K562 (cell line): ENCODE results near the gene ERVK3-1. TPM values are rescaled to one million over a fixed set of nuclear protein-coding genes. Genes with fewer than 3 reads are reported as not detected.

Experiments
- CHCHD3 ChIP-seq: fragments of 250-450 bp; sonication (Bioruptor Pico); IDR thresholded peaks from 2 replicates; pipeline ENCODE4 v2.1.2; 2022; ENCODE audit warnings: mild to moderate bottlenecking
- GTF2A2 ChIP-seq: IDR thresholded peaks from 2 replicates; pipeline ENCODE4 v1.6.1; 2016; ENCODE audit warnings: mild to moderate bottlenecking, missing genetic modification characterization, missing compliant biosample characterization
- MAFK ChIP-seq: IDR thresholded peaks from 2 replicates; pipeline ENCODE4 v1.6.1; 2011; ENCODE audit warnings: low read length, improper control_type of control experiment
- MEF2D ChIP-seq: conservative IDR thresholded peaks from 2 replicates; pipeline ENCODE4 v1.6.1; 2016; ENCODE audit warnings: low read depth, missing genetic modification characterization, missing compliant biosample characterization
- MTA3 ChIP-seq: fragments of 450-650 bp; formaldehyde crosslinking; IDR thresholded peaks from 2 replicates; pipeline ENCODE4 v1.6.1; 2017; ENCODE audit warnings: mild to moderate bottlenecking, borderline replicate concordance
- PATZ1 ChIP-seq: fragments of 250-450 bp; sonication (Bioruptor Pico); IDR thresholded peaks from 2 replicates; pipeline ENCODE4 v1.5.0; 2020; ENCODE audit warnings: mild to moderate bottlenecking, borderline replicate concordance
- PHB2 ChIP-seq: fragments of 450-650 bp; IDR thresholded peaks from 2 replicates; pipeline ENCODE4 v1.6.1; 2017; ENCODE audit warnings: low read depth
- PKNOX1 ChIP-seq: fragments of 450-650 bp; IDR thresholded peaks from 2 replicates; pipeline ENCODE4 v1.6.1; 2016
- SMAD2 ChIP-seq: fragments of 150-350 bp; IDR thresholded peaks from 2 replicates; pipeline ENCODE4 v1.6.1; 2014; ENCODE audit warnings: low read depth, mild to moderate bottlenecking, low read length
- SMAD4 ChIP-seq: fragments of 250-450 bp; sonication (Bioruptor Pico); conservative IDR thresholded peaks from 2 replicates; pipeline ENCODE4 v1.8.0; 2021; ENCODE audit warnings: inconsistent platforms, mild to moderate bottlenecking, moderate library complexity
- SNRNP70 ChIP-seq: fragments of 200-400 bp; formaldehyde crosslinking; optimal IDR thresholded peaks from 2 replicates; pipeline ENCODE3; 2017; ENCODE audit warnings: low read depth, low read length
- ZFX ChIP-seq: sonication (generic); formaldehyde crosslinking; IDR thresholded peaks from 2 replicates; pipeline ENCODE4 v1.8.0; 2022; ENCODE audit warnings: mild to moderate bottlenecking, missing genetic modification reagents, moderate library complexity
- ZNF407 ChIP-seq: fragments of 450-650 bp; IDR thresholded peaks from 2 replicates; pipeline ENCODE4 v1.6.1; 2016; ENCODE audit warnings: low read depth
- ZNF518B ChIP-seq: fragments of 250-450 bp; sonication (Bioruptor Pico); IDR thresholded peaks from 2 replicates; pipeline ENCODE4 v1.5.0; 2021; ENCODE audit warnings: mild to moderate bottlenecking, moderate library complexity
- polyA plus RNA-seq, 8 experiments: library from polyadenylated mRNA; depleted of rRNA in 4 of 8; stranded (reverse) in 5 of 8; unstranded in 3 of 8; fragments of >200 nt; fragmentation: Nextera tagmentation in 2 of 8; fragmentation: Illumina TruSeq in 1 of 8; extraction: Ambion mirVana in 2 of 8; extraction: Trizol in 1 of 8; gene quantifications; 2 replicates each; pipeline versions ENCODE4 v1.2.1 to v1.2.3, GENCODE V29; 2011 to 2014; ENCODE audit warnings: inconsistent platforms in 1 of 8, missing spikeins in 1 of 8
- total RNA-seq, 7 experiments: library from RNA; depleted of rRNA in 6 of 7; stranded (reverse); fragments of >200 nt in 6 of 7; fragmentation: Illumina TruSeq in 2 of 7; extraction: Trizol in 2 of 7; gene quantifications; 2 replicates each; pipeline versions ENCODE4 v1.2.1 to v1.2.3, GENCODE V29; 2011 to 2021; ENCODE audit warnings: low replicate concordance in 1 of 7

ERVK3-1 gene
- total and polyA plus RNA-seq, 9 of the 15 experiments (the other 6 are each of a cell fraction or from before 2014, with no cell fraction given): 87.6 to 299 (median 119) TPM

GRCh38 chr19:58278541-58279041 is 26.6 kb upstream of the ERVK3-1 start, which contains the start of gene ZNF8 (continued):
- TF ChIP-seq ZNF407 (no peak), ZNF518B (CRISPR knock-in tag) (no peak), MTA3 (peak; percentile 91), MAFK (no peak), PKNOX1 (peak; percentile 83), MEF2D (tag) (no peak), PATZ1 (CRISPR knock-in tag) (no peak), SMAD4 (CRISPR knock-in tag) (peak; percentile 51), SNRNP70 (no peak), CHCHD3 (CRISPR knock-in tag) (no peak), SMAD2 (no peak), PHB2 (no peak), ZFX (CRISPR knock-in tag) (peak; percentile 76), GTF2A2 (no peak)
